Hematopoietic multipotent progenitor cell treated with erythropoietin and hydrocortisone succinate and interleukin-3 and kit ligand, for 8 days (in vitro differentiated cells): ENCODE results near the gene CAPN13.

Experiments
- DNase-seq: peaks from one replicate; pipeline ENCODE4 v3.0.0-alpha.2; 2015

CAPN13 gene

GRCh38 chr2:30678410-30679137 lies 128.7 kb downstream of the CAPN13 start:
- DNase-seq, result no peak

- DNase-seq, result no peak
These were observed 129.3 kb downstream of the CAPN13 start for GRCh38 chr2:30677861-30678385.

GRCh38 chr2:30677231-30677630 lies 130.0 kb downstream of the CAPN13 start:
- no peak for DNase-seq

- DNase-seq, result no peak
These were observed 131.5 kb downstream of the CAPN13 start for GRCh38 chr2:30675758-30676157.

GRCh38 chr2:30673127-30673526 lies 134.1 kb downstream of the CAPN13 start:
- DNase-seq, result no peak
